Tibial nerve (tissue), 3 donors: ENCODE data around the gene BICD1.

Experiments
- CTCF ChIP-seq, 5 experiments: fragments of 200-600 bp in 3 of 5; fragments of 450-650 bp in 2 of 5; sonication (generic) in 3 of 5; IDR thresholded peaks; one replicate each; pipeline ENCODE4 v1.5.1; 2016 to 2019; ENCODE audit warnings: antibody characterized with exemption in 5 of 5, mild to moderate bottlenecking in 3 of 5, moderate library complexity in 2 of 5
- POLR2A ChIP-seq, 2 donors: fragments of 450-650 bp; IDR thresholded peaks; one replicate each; pipeline ENCODE4 v1.6.1; 2017; ENCODE audit warnings: antibody characterized with exemption in 2 of 2, mild to moderate bottlenecking in 2 of 2, moderate library complexity in 2 of 2

- TF ChIP-seq POLR2A (IDR thresholded peaks at IDR 0.05) (no peak), CTCF (IDR thresholded peaks at IDR 0.05) (no peak)
Observed at GRCh38 chr12:32196250-32197198, 89.9 kb downstream of the BICD1 start.
